ENCODE measurements around the gene ALDOB. TPM values are rescaled to one million over a fixed set of nuclear protein-coding genes. Genes with fewer than 3 reads are reported as not detected.

The ALDOB gene
- total and polyA plus RNA-seq, 2 donors from 2014 or later = 11.0 to 4,265 TPM

GRCh38 chr9:101457003-101457402 is 21.4 kb upstream of the ALDOB start:
- Histone ChIP-seq H3K27ac (ENCODE audit: low read depth in 2 of 2, low read length in 2 of 2) (no peak overlapping the region), H3K9me3 (ENCODE audit: control insufficient read depth in 2 of 3, insufficient read depth in 1 of 3, low read length in 3 of 3) (no peaks in the 10 kb centered on the region), H3K36me3 (ENCODE audit: control insufficient read depth in 2 of 3, insufficient read depth in 3 of 3, low read length in 3 of 3) (no peaks in the 10 kb centered on the region), H3K27me3 (ENCODE audit: control insufficient read depth, insufficient read depth, low read length) (no peaks in the 10 kb centered on the region), H3K4me3 (ENCODE audit: low read length in 3 of 3) (no peak overlapping the region), H3K4me1 (ENCODE audit: control insufficient read depth in 2 of 3, insufficient read depth in 2 of 3, low read depth in 1 of 3, low read length in 3 of 3) (no peaks in the 10 kb centered on the region), H3K9ac (ENCODE audit: low read length in 3 of 3) (no peak overlapping the region)
- DNase-seq (no peak), FAIRE-seq (no peak)
- TF ChIP-seq, protein P1, sequence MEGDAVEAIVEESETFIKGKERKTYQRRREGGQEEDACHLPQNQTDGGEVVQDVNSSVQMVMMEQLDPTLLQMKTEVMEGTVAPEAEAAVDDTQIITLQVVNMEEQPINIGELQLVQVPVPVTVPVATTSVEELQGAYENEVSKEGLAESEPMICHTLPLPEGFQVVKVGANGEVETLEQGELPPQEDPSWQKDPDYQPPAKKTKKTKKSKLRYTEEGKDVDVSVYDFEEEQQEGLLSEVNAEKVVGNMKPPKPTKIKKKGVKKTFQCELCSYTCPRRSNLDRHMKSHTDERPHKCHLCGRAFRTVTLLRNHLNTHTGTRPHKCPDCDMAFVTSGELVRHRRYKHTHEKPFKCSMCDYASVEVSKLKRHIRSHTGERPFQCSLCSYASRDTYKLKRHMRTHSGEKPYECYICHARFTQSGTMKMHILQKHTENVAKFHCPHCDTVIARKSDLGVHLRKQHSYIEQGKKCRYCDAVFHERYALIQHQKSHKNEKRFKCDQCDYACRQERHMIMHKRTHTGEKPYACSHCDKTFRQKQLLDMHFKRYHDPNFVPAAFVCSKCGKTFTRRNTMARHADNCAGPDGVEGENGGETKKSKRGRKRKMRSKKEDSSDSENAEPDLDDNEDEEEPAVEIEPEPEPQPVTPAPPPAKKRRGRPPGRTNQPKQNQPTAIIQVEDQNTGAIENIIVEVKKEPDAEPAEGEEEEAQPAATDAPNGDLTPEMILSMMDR (IDR thresholded peaks at IDR 0.05; ENCODE audit: borderline replicate concordance, extremely low read depth, insufficient read depth) = no peak
- intact Hi-C loops (cut with DNase I) = no loop called here

DNA sequence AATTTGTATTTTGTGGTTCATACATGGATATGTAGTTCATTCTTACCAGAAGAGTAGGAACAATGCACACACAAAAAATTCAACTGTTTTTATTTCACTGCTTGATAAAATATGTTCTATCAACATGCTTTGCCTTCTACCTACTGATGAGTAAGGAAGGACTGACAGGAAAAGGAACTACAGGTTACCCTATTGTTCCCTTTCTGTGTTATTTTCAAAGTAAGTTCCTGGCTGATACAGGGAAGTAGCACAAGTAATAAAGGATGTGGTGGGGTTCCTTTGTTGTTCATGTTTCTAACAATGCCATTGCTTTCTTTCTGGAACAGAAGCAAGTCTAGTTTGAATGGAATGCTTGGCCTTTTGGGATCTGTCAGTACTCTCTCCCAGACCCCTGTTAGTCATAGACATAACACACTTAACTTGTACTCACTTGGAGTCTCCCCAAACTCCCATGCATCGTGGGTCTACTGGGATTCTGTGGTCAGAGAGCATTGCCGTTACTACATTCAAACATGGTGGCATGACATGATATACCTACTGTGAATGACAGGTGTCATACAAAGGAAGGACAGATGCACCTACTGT is 20.2 kb upstream of the ALDOB start:
- FAIRE-seq (no peak), DNase-seq (no peak)
- Histone ChIP-seq H3K9ac (ENCODE audit: low read length in 3 of 3) (no peak overlapping the region), H3K9me3 (ENCODE audit: control insufficient read depth in 2 of 3, insufficient read depth in 1 of 3, low read length in 3 of 3) (no peaks in the 10 kb centered on the region), H3K4me1 (ENCODE audit: control insufficient read depth in 2 of 3, insufficient read depth in 2 of 3, low read depth in 1 of 3, low read length in 3 of 3) (no peaks in the 10 kb centered on the region), H3K4me3 (ENCODE audit: low read length in 3 of 3) (no peak overlapping the region), H3K36me3 (ENCODE audit: control insufficient read depth in 2 of 3, insufficient read depth in 3 of 3, low read length in 3 of 3) (no peaks in the 10 kb centered on the region), H3K27me3 (ENCODE audit: control insufficient read depth, insufficient read depth, low read length) (no peaks in the 10 kb centered on the region), H3K27ac (ENCODE audit: low read depth in 2 of 2, low read length in 2 of 2) (no peak overlapping the region)
- intact Hi-C loops (cut with DNase I) = no loop called here
- TF ChIP-seq, protein P1 (IDR thresholded peaks at IDR 0.05; ENCODE audit: borderline replicate concordance, extremely low read depth, insufficient read depth) = no peak

GRCh38 chr9:101453776-101454570 is 18.4 kb upstream of the ALDOB start:
- Histone ChIP-seq H3K36me3 (ENCODE audit: control insufficient read depth in 2 of 3, insufficient read depth in 3 of 3, low read length in 3 of 3) (no peaks in the 10 kb centered on the region), H3K27me3 (ENCODE audit: control insufficient read depth, insufficient read depth, low read length) (no peaks in the 10 kb centered on the region), H3K4me3 (ENCODE audit: low read length in 3 of 3) (no peak overlapping the region), H3K9me3 (ENCODE audit: control insufficient read depth in 2 of 3, insufficient read depth in 1 of 3, low read length in 3 of 3) (no peaks in the 10 kb centered on the region), H3K9ac (ENCODE audit: low read length in 3 of 3) (no peak overlapping the region), H3K4me1 (ENCODE audit: control insufficient read depth in 2 of 3, insufficient read depth in 2 of 3, low read depth in 1 of 3, low read length in 3 of 3) (peaks cover 0 to 3% (median 0%) of the 10 kb centered on the region in 3 donors), H3K27ac (ENCODE audit: low read depth in 2 of 2, low read length in 2 of 2) (no peak overlapping the region)
- intact Hi-C loops (cut with DNase I) = no loop called here
- DNase-seq = no peak
- no peak for FAIRE-seq
- TF ChIP-seq, protein P1 (IDR thresholded peaks at IDR 0.05; ENCODE audit: borderline replicate concordance, extremely low read depth, insufficient read depth) = no peak

Measured in kidney (tissue), 14 donors.